Epithelial cell of proximal tubule (primary cell): ENCODE results near the gene MARS1. TPM values are rescaled to one million over a fixed set of nuclear protein-coding genes. Genes with fewer than 3 reads are reported as not detected.
A peak's percentile ranks its signal among the peaks of the same experiment; 100 is the strongest.

Experiments
- DNase-seq: peaks from one replicate; pipeline ENCODE4 v3.0.0-alpha.2; 2011; ENCODE audit warnings: low read depth
- H3K4me3 ChIP-seq: 2 replicates; pipeline ENCODE4 v1.5.1; 2011; ENCODE audit warnings: low read depth, mild to moderate bottlenecking, low read length
- CTCF ChIP-seq: conservative IDR thresholded peaks from 2 replicates; pipeline ENCODE4 v1.5.1; 2012; ENCODE audit warnings: low read depth, mild to moderate bottlenecking, low read length
- total RNA-seq: library from RNA; depleted of rRNA; stranded (reverse); fragments of >200 nt; gene quantifications from 2 replicates; pipeline ENCODE4 v1.2.3, GENCODE V29; 2015

MARS1 gene
- total RNA-seq, 1 donor from 2014 or later, result 107 TPM

DNA sequence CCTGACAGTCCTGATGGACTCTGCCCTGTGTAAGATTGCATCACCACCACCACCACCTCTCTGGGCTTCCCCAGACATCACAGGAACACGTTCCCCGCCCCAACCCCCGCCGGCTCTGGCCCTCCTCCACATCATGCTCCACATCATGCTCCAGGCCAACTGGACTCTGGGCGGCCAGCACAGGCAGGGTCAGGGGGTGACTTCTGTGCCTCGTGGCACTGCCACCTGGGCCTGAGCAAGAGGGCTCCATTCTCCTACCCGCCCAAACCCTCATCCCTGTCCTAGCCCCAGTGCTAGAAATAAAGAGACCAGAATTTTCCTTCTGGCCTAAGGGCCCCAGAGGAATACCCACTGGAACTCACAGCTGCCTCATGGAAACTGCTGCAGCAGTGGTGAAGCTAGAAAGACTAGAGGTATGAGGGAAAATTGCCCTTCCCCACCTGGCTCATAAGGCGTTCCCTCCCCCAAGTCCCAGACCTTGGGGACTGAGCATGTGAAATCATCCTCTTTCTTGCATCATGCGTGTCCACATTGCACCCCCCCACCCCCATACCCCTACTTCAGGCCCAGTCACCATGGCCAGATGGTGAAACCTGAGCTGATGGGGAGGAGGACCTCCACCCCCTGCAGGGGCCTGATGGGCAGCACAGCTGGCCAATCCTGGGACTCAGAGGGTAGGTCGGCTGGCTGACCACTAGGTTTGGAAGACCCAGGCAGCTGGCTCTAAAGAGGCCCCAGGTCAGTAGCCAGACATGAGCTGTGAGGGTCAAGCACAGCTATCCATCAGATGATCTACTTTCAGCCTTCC, 33.1 kb upstream of the MARS1 start, which contains the start of gene INHBE:
TSS of gene INHBE (plus strand) at position 742 of the 808 bp plus-strand sequence. CDS start 230 bp downstream, outside the sequence.
- no peak for TF ChIP-seq CTCF
- DNase-seq, result no peak
- H3K4me3 ChIP-seq, result peak within 1 kb of the TSS; percentile 10

- TF ChIP-seq CTCF, result no peak
- peak overlapping the region; percentile 10 for H3K4me3 ChIP-seq
- no peak for DNase-seq
These were observed 32.3 kb upstream of the MARS1 start for GRCh38 chr12:57455374-57456144.

- H3K4me3 ChIP-seq, result peak overlapping the region; percentile 10
- peak; percentile 78 for TF ChIP-seq CTCF
- DNase-seq, result no peak
These were observed 31.6 kb upstream of the MARS1 start for GRCh38 chr12:57456145-57456700.

DNA sequence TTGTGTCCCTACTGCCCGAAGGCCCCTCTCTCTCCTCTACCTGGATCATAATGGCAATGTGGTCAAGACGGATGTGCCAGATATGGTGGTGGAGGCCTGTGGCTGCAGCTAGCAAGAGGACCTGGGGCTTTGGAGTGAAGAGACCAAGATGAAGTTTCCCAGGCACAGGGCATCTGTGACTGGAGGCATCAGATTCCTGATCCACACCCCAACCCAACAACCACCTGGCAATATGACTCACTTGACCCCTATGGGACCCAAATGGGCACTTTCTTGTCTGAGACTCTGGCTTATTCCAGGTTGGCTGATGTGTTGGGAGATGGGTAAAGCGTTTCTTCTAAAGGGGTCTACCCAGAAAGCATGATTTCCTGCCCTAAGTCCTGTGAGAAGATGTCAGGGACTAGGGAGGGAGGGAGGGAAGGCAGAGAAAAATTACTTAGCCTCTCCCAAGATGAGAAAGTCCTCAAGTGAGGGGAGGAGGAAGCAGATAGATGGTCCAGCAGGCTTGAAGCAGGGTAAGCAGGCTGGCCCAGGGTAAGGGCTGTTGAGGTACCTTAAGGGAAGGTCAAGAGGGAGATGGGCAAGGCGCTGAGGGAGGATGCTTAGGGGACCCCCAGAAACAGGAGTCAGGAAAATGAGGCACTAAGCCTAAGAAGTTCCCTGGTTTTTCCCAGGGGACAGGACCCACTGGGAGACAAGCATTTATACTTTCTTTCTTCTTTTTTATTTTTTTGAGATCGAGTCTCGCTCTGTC, 31.0 kb upstream of the MARS1 start:
- no peak overlapping the region for H3K4me3 ChIP-seq
- no peak for DNase-seq

GRCh38 chr12:57458665-57459054, 29.2 kb upstream of the MARS1 start:
- peak overlapping the region; percentile 60 for H3K4me3 ChIP-seq
- no peak for TF ChIP-seq CTCF

More for the DNA sequence above, 31.0 kb upstream of the MARS1 start:
- no peak for TF ChIP-seq CTCF

GRCh38 chr12:57459055-57459749, 28.7 kb upstream of the MARS1 start:
- peak; percentile 59 for DNase-seq
- peak overlapping the region; percentile 60 for H3K4me3 ChIP-seq
- peak; percentile 81 for TF ChIP-seq CTCF

More at GRCh38 chr12:57458665-57459054, 29.2 kb upstream of the MARS1 start:
- DNase-seq, result no peak
